D721Med (cell line): ENCODE results near the gene CDH4.

Experiments used
- DNase-seq: peaks from one replicate; pipeline ENCODE4 v3.0.0; 2011; ENCODE audit warnings: low spot score; ENCODE audit not compliant: insufficient read length
- FAIRE-seq: peaks from 2 replicates; lab custom pipeline; 2011; peaks lifted over from hg19 to GRCh38; lab: Jason Lieb, UNC
- TF ChIP-seq, protein P1 (sequence below): IDR thresholded peaks from 2 replicates; pipeline ENCODE4 v1.5.1; 2012; ENCODE audit warnings: mild to moderate bottlenecking, control low read depth; ENCODE audit not compliant: insufficient read depth; ENCODE audit errors: missing control alignments

CDH4 gene

DNA sequence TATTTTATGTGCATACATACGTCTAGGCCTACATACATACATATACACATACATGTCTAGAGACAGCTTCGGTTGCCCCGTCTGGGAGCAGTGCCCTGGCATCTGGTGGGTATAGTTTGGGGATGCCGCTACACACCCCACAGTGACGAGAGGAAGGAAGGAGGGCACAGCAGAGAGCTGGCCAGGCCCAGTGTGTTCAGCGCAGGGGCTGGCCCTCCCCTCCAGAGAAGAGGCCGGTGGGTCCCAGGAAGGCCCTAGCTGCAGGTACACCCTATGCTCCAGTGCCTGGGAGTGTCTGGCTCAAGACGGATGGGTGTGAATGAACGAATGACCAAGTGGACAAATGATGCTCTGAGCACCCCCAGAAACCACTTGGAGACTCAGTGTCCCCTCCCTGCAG lies 284.6 kb downstream of the CDH4 start:
- FAIRE-seq, result no peak
- no peak for DNase-seq
- TF ChIP-seq, protein P1, sequence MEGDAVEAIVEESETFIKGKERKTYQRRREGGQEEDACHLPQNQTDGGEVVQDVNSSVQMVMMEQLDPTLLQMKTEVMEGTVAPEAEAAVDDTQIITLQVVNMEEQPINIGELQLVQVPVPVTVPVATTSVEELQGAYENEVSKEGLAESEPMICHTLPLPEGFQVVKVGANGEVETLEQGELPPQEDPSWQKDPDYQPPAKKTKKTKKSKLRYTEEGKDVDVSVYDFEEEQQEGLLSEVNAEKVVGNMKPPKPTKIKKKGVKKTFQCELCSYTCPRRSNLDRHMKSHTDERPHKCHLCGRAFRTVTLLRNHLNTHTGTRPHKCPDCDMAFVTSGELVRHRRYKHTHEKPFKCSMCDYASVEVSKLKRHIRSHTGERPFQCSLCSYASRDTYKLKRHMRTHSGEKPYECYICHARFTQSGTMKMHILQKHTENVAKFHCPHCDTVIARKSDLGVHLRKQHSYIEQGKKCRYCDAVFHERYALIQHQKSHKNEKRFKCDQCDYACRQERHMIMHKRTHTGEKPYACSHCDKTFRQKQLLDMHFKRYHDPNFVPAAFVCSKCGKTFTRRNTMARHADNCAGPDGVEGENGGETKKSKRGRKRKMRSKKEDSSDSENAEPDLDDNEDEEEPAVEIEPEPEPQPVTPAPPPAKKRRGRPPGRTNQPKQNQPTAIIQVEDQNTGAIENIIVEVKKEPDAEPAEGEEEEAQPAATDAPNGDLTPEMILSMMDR, result no peak

DNA sequence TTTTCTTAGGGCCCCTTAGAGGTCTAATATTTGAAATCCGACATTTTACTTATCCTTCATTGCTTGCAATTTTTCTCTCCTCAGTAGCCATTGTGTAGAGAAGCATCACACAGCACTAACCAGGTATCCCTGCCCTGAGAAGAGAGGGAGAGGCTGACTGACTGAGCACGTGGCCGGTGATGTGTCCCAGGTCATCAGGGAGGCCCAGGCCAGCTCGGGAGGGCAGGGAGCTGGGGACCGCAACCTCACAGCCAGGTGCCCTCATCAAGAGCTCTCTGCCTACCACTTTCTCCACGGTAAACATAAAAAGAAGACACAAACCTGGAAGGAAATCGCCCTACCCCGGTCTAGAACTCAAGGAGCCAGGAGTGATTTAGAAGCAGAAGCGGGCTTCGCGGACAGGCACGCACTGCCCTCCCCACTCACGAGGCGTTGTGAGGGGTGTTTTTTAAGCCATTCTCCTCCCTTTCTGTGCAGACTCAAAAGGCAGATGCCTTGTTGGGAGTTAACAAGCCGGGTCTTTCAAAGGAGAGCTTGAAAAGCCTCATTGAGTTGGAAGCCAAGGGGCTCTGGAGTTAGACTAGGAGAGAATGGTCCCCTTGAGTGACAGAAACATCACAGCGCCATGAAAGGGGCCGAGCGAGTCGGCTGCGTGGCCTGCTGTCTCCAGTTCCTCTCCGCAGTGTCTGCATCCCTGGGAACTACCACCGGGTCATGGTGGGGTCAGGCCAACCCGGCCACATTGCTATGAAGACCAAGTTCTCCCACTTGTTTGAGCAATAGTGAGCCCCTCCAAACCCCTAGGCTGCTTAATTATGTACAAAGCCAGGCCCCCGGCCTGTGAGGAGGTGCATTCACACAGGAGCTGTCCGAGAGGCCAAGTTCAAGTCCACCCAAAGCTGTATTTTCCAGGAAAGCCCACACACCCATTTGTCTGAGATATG lies 285.4 kb downstream of the CDH4 start:
- TF ChIP-seq, protein P1, result no peak
- no peak for DNase-seq
- FAIRE-seq, result no peak

DNA sequence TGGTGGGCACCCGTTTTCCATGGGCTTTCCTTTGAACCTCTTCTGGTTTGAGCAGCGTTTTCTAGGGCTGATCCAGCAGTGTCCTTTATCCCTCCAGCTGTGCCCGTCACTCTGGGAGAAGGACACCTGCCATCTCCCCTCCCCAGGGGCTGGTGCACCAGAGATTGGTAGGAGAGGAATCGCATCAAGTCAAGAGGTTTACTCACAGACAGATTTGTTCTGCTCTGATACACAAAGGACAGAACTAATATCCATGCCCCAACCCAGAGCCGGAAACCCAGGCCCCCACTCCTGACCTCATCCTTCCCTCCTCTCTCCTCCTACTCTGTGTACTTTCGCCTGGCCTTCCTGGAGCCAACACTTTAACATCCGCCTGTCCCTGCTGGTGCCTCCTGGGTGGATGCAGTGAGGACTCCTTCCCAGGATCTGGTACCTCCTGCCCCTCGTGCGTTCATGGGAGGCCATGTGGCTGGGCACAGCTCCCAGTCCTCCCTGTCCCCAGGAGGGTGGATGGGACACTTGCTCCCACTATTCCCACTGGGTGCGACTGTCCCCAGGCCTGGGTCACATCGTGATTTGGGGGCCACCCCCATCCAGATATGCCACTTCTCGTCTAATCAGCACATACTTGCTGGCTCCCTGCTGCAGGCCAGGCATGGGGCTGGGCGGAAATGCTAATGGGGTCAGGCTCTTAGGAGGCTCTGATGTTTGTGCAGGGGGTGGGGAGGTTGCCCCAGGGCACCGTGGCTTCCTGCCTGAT lies 286.3 kb downstream of the CDH4 start:
- TF ChIP-seq, protein P1, result no peak
- no peak for DNase-seq
- no peak for FAIRE-seq

DNA sequence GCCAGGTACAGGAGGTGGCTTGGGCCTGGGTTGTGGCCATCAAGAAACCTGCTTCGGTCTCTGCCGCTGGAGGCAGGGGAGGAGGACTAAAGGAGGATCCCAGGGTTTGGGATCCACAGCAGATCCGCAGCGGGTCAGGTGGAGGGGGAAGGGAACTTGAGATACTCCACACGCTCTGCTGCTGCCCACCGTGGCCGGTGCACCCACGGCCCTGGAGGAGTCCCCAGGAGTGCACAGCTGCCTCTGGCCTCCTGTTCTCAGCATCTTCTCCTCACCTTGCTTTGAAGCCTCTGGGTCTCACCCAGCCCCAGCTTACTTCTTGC lies 286.8 kb downstream of the CDH4 start:
- DNase-seq (no peak), FAIRE-seq (no peak)
- TF ChIP-seq, protein P1, result no peak

DNA sequence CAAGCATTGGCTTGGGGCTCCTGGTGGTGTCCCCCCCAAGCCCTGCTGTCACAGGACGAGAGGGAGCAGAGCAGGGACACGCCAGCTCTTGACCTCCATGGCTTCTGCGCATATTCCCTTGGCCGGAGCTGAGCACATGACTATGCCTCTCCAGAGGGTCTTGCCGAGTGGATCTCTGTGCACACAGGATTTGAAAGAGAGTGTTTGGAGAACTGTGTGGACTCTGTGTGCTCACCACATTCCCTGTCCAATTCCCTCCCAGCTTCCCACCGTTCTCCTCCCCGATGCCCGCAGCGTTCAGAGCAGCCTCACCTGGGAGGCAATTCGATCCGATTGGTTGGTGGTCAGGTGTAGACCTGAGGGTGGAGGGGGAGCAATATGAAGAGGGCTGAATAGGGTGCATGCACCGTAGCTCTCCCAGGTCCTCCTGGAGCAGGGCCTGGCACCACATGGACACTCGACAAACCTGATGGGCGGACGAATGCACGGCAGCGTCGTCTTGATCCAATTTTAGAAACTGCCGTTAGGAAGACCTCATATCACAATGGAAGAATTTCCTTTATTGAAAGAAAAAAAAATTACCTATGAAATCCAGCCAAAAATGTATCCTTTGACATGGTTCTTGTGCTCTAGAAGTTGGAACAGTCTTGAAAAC lies 287.8 kb downstream of the CDH4 start:
- DNase-seq, result no peak
- FAIRE-seq, result no peak
- TF ChIP-seq, protein P1, result no peak

DNA sequence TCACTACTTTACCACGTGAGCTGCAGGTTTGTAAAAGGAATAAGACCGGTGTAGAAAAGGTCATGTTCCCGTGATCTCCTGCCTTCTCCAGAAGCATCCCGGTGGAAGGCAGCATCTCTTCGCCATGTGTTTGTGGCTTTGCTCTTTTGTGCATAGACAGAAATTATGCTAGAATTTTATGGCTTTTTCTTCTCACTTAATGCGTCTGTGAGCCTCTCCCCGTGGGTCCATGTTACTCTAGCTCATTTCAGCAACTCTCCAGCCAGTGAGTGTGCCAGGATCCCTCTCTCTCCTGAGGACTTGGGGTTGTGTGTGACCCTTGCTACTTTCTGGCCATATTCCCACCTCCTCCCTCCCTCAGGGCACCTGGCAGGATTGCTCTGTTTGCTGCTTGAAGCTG lies 289.5 kb downstream of the CDH4 start:
- no peak for FAIRE-seq
- TF ChIP-seq, protein P1, result no peak
- no peak for DNase-seq
